ENCODE data around the gene MYOM3. TPM values are rescaled to one million over a fixed set of nuclear protein-coding genes. Genes with fewer than 3 reads are reported as not detected.

Gene MYOM3
- total RNA-seq, 1 experiment from 2014 or later = 0.04 TPM

- Histone ChIP-seq H2AFZ (ENCODE audit: low read length) (no peak overlapping the region), H3K9me3 (ENCODE audit: low read length) (no peaks in the 10 kb centered on the region), H3K9ac (ENCODE audit: low read length) (no peak overlapping the region), H3K36me3 (ENCODE audit: low read depth, low read length) (no peaks in the 10 kb centered on the region), H3K4me1 (ENCODE audit: insufficient read depth, low read length) (peaks cover 10% of the 10 kb centered on the region; the same call in 1 of the 2 replicates), H3F3A (ENCODE audit: low read length, unreplicated experiment) (no peaks in the 10 kb centered on the region), H4K20me1 (ENCODE audit: low read length) (no peaks in the 10 kb centered on the region), H3K4me3 (ENCODE audit: low read length) (no peak overlapping the region), H3K27ac (ENCODE audit: low read length) (no peak overlapping the region), H3K27me3 (ENCODE audit: low read length) (no peaks in the 10 kb centered on the region), H3K9me2 (replicated peaks; ENCODE audit: low read length) (no peaks in the 10 kb centered on the region), H3K79me2 (ENCODE audit: low read length) (no peaks in the 10 kb centered on the region), H3K4me2 (ENCODE audit: low read length) (no peak overlapping the region)
- ChIA-PET POLR2A (ENCODE audit: unreplicated experiment) (no interaction called here), CTCF (no interaction called here)
- DNase-seq (no peak), ATAC-seq (no peak)
- TF ChIP-seq CTCF (conservative IDR thresholded peaks at IDR 0.05; ENCODE audit: low read depth, low read length) (no peak), EZH2phosphoT487 (IDR thresholded peaks at IDR 0.05; ENCODE audit: borderline replicate concordance, low read length) (no peak), EZH2 (IDR thresholded peaks at IDR 0.05; ENCODE audit: low read length, unreplicated experiment) (no peak)
- intact Hi-C loops (cut with micrococcal nuclease) = no loop called here
- BruUV-seq (replicated peaks) = no TSS peak
Measured at GRCh38 chr1:24138476-24139221, 26.7 kb upstream of the MYOM3 start.

- H3K4me1 ChIP-seq (ENCODE audit: insufficient read depth, low read length) = no peaks in the 10 kb centered on the region
- H2AFZ ChIP-seq (ENCODE audit: low read length) = no peak overlapping the region
- H3K4me3 ChIP-seq (ENCODE audit: low read length) = no peak overlapping the region
- H4K20me1 ChIP-seq (ENCODE audit: low read length) = no peaks in the 10 kb centered on the region
- no peak overlapping the region for H3K4me2 ChIP-seq (ENCODE audit: low read length)
- H3K36me3 ChIP-seq (ENCODE audit: low read depth, low read length) = no peaks in the 10 kb centered on the region
- H3K27me3 ChIP-seq (ENCODE audit: low read length) = no peaks in the 10 kb centered on the region
- intact Hi-C loops (cut with micrococcal nuclease) = no loop called here
- no peak overlapping the region for H3K9ac ChIP-seq (ENCODE audit: low read length)
- CTCF ChIA-PET = no interaction called here
- no peaks in the 10 kb centered on the region for H3K9me2 ChIP-seq (replicated peaks; ENCODE audit: low read length)
- POLR2A ChIA-PET (ENCODE audit: unreplicated experiment) = interaction anchor here (0.6 kb wide), 1 partner anchor 45 kb away, joined by 3 read pairs; no protein-coding TSS in a partner anchor
- ATAC-seq (no peak), DNase-seq (no peak)
- no peaks in the 10 kb centered on the region for H3K9me3 ChIP-seq (ENCODE audit: low read length)
- no TSS peak for BruUV-seq (replicated peaks)
- no peaks in the 10 kb centered on the region for H3F3A ChIP-seq (ENCODE audit: low read length, unreplicated experiment)
- no peaks in the 10 kb centered on the region for H3K79me2 ChIP-seq (ENCODE audit: low read length)
- no peak for TF ChIP-seq EZH2phosphoT487 (IDR thresholded peaks at IDR 0.05; ENCODE audit: borderline replicate concordance, low read length)
- TF ChIP-seq EZH2 (IDR thresholded peaks at IDR 0.05; ENCODE audit: low read length, unreplicated experiment) = no peak
- TF ChIP-seq CTCF (conservative IDR thresholded peaks at IDR 0.05; ENCODE audit: low read depth, low read length) = no peak
- no peak overlapping the region for H3K27ac ChIP-seq (ENCODE audit: low read length)
Measured at GRCh38 chr1:24136956-24137539, 25.1 kb upstream of the MYOM3 start.

- H3K36me3 ChIP-seq (ENCODE audit: low read depth, low read length) = no peaks in the 10 kb centered on the region; the same call in 1 of the 2 replicates
- BruUV-seq (replicated peaks) = no TSS peak
- ChIA-PET POLR2A (ENCODE audit: unreplicated experiment) (no interaction called here), CTCF (no interaction called here)
- H3K9ac ChIP-seq (ENCODE audit: low read length) = no peak overlapping the region
- H3F3A ChIP-seq (ENCODE audit: low read length, unreplicated experiment) = no peaks in the 10 kb centered on the region
- TF ChIP-seq EZH2 (IDR thresholded peaks at IDR 0.05; ENCODE audit: low read length, unreplicated experiment) (no peak), EZH2phosphoT487 (IDR thresholded peaks at IDR 0.05; ENCODE audit: borderline replicate concordance, low read length) (no peak), CTCF (conservative IDR thresholded peaks at IDR 0.05; ENCODE audit: low read depth, low read length) (no peak)
- intact Hi-C loops (cut with micrococcal nuclease) = no loop called here
- no peak for DNase-seq
- no peaks in the 10 kb centered on the region for H3K79me2 ChIP-seq (ENCODE audit: low read length)
- no peaks in the 10 kb centered on the region for H3K9me3 ChIP-seq (ENCODE audit: low read length)
- H3K4me2 ChIP-seq (ENCODE audit: low read length) = no peak overlapping the region
- H4K20me1 ChIP-seq (ENCODE audit: low read length) = no peaks in the 10 kb centered on the region
- no peak overlapping the region for H3K27ac ChIP-seq (ENCODE audit: low read length)
- H2AFZ ChIP-seq (ENCODE audit: low read length) = no peak overlapping the region
- no peak overlapping the region for H3K4me3 ChIP-seq (ENCODE audit: low read length)
- no peaks in the 10 kb centered on the region for H3K4me1 ChIP-seq (ENCODE audit: insufficient read depth, low read length)
- no peaks in the 10 kb centered on the region for H3K9me2 ChIP-seq (replicated peaks; ENCODE audit: low read length)
- no peak for ATAC-seq
- H3K27me3 ChIP-seq (ENCODE audit: low read length) = no peaks in the 10 kb centered on the region
Measured at GRCh38 chr1:24134376-24134775, 22.4 kb upstream of the MYOM3 start.

Measured in PC-3 (cell line).